Stomach (tissue), 9 donors: Measurements from ENCODE around the gene CTNNA3. TPM values are rescaled to one million over a fixed set of nuclear protein-coding genes. Genes with fewer than 3 reads are reported as not detected.

Experiments used
- DNase-seq, 2 donors: peaks; one replicate each; pipeline versions ENCODE4 v3.0.0 to v3.0.0-alpha.2; 2013 to 2019
- H3K27ac ChIP-seq, 5 donors: fragments of 200-600 bp in 4 of 5; sonication (generic) in 4 of 5; one replicate each; pipeline ENCODE4 v1.5.1; 2013 to 2019; ENCODE audit warnings: mild to moderate bottlenecking in 1 of 5, moderate library complexity in 1 of 5
- H3K27me3 ChIP-seq, 3 donors: fragments of 200-600 bp; sonication (generic); one replicate each; pipeline ENCODE4 v1.5.1; 2017 to 2019; ENCODE audit warnings: mixed run types in 1 of 3
- H3K36me3 ChIP-seq, 4 donors: fragments of 200-600 bp; sonication (generic); 1 replicate in 3 of 4; 2 replicates in 1 of 4; pipeline ENCODE4 v1.5.1; 2016 to 2019
- H3K4me1 ChIP-seq, 4 donors: fragments of 200-600 bp; sonication (generic); one replicate each; pipeline ENCODE4 v1.5.1; 2016 to 2019
- H3K4me3 ChIP-seq, 4 donors: fragments of 200-600 bp; sonication (generic) in 3 of 4; one replicate each; pipeline ENCODE4 v1.5.1; 2016 to 2019; ENCODE audit warnings: mild to moderate bottlenecking in 1 of 4
- H3K9me3 ChIP-seq, 4 donors: fragments of 200-600 bp; sonication (generic); one replicate each; pipeline ENCODE4 v1.5.1; 2016 to 2019
- CTCF ChIP-seq, 7 experiments: fragments of 450-650 bp in 4 of 7; fragments of 200-600 bp in 3 of 7; sonication (generic) in 3 of 7; IDR thresholded peaks; one replicate each; pipeline ENCODE4 v1.5.1; 2016 to 2019; ENCODE audit warnings: antibody characterized with exemption in 7 of 7, control low read depth in 2 of 7, mild to moderate bottlenecking in 1 of 7
- EP300 ChIP-seq: sonication (generic); formaldehyde crosslinking; IDR thresholded peaks from one replicate; pipeline ENCODE4 v1.6.1; 2017; ENCODE audit warnings: antibody characterized with exemption
- POLR2A ChIP-seq, 4 donors: fragments of 450-650 bp; IDR thresholded peaks; one replicate each; pipeline ENCODE4 v1.6.1; 2016; ENCODE audit warnings: antibody characterized with exemption in 4 of 4, control low read depth in 2 of 4, mild to moderate bottlenecking in 1 of 4, moderate library complexity in 1 of 4
- POLR2AphosphoS5 ChIP-seq, 3 donors: sonication (generic); formaldehyde crosslinking; IDR thresholded peaks; one replicate each; pipeline ENCODE4 v1.6.1; 2016; ENCODE audit warnings: antibody characterized with exemption in 3 of 3
- WGBS, 5 donors: extraction: QIAGEN DNeasy Blood & Tissue Kit in 3 of 5; methylation state at CpG; one replicate each; pipeline versions ENCODE4 v1.1.5 to v1.1.7; 2013 to 2018; 5-methylcytosine and 5-hydroxymethylcytosine counted together
- intact Hi-C: fragments of 100-400 bp; cut with DNase I; formaldehyde crosslinking; loops from one replicate; pipeline ENCODE4 v1.15.1; 2023; ENCODE audit warnings: low total_unique reads
- polyA plus RNA-seq, 3 donors: library from polyadenylated mRNA; stranded (reverse); fragments of 200-250 nt; gene quantifications; one replicate each; pipeline ENCODE4 v1.2.3, GENCODE V29; 2013
- total RNA-seq, 5 donors: library from RNA; depleted of rRNA; stranded (reverse); fragments of >200 nt; gene quantifications; one replicate each; pipeline versions ENCODE4 v1.1.0 to v1.2.3, GENCODE V29; 2014 to 2016
- donor health status: healthy with polysubstance abuse.
- donor health status: Bipolar disorder and iron deficiency.
- donor health status: healthy.

CTNNA3 gene
- total and polyA plus RNA-seq, 8 donors, result 0.14 to 46.1 (median 12.9) TPM; not detected in 2

GRCh38 chr10:67385089-67385488 is 310.9 kb downstream of the CTNNA3 start:
- Histone ChIP-seq H3K9me3 (no peaks in the 10 kb centered on the region), H3K27me3 (no peaks in the 10 kb centered on the region), H3K4me3 (no peak overlapping the region), H3K36me3 (no peaks in the 10 kb centered on the region), H3K27ac (no peak overlapping the region), H3K4me1 (no peaks in the 10 kb centered on the region)
- intact Hi-C loops, result no loop called here
- TF ChIP-seq CTCF (IDR thresholded peaks at IDR 0.05) (no peak), EP300 (no peak), POLR2A (IDR thresholded peaks at IDR 0.05) (no peak), POLR2AphosphoS5 (IDR thresholded peaks at IDR 0.05) (no peak)
- DNase-seq, result no peak

- intact Hi-C loops, result no loop called here
- no peaks in the 10 kb centered on the region for H3K27me3 ChIP-seq
- H3K4me1 ChIP-seq, result no peaks in the 10 kb centered on the region
- no peak overlapping the region for H3K27ac ChIP-seq
- 75 to 87% (median 84%) methylated on average over 1 of the region's 1 CpG for WGBS, 5 donors
- TF ChIP-seq POLR2A (IDR thresholded peaks at IDR 0.05) (no peak), CTCF (IDR thresholded peaks at IDR 0.05) (no peak), EP300 (no peak), POLR2AphosphoS5 (IDR thresholded peaks at IDR 0.05) (no peak)
- peaks cover 0 to 1% (median 0%) of the 10 kb centered on the region in 4 donors for H3K9me3 ChIP-seq
- H3K4me3 ChIP-seq, result no peak overlapping the region
- no peak for DNase-seq
- no peaks in the 10 kb centered on the region for H3K36me3 ChIP-seq
These were observed 364.7 kb downstream of the CTNNA3 start for GRCh38 chr10:67331121-67331910.

- no peak overlapping the region for H3K4me3 ChIP-seq
- H3K9me3 ChIP-seq, result peaks cover 0 to 14% (median 6%) of the 10 kb centered on the region in 4 donors
- no peak overlapping the region for H3K27ac ChIP-seq
- intact Hi-C loops, result no loop called here
- no peaks in the 10 kb centered on the region for H3K4me1 ChIP-seq
- DNase-seq, result no peak
- whole genome bisulfite sequencing, 5 donors, result 79 to 86% (median 80%) methylated on average over 5 to 9 of the region's 9 CpGs
- TF ChIP-seq POLR2A (IDR thresholded peaks at IDR 0.05) (no peak), CTCF (IDR thresholded peaks at IDR 0.05) (no peak), EP300 (no peak), POLR2AphosphoS5 (IDR thresholded peaks at IDR 0.05) (no peak)
- H3K27me3 ChIP-seq, result no peaks in the 10 kb centered on the region
- no peaks in the 10 kb centered on the region for H3K36me3 ChIP-seq
These were observed 368.1 kb downstream of the CTNNA3 start for GRCh38 chr10:67327626-67328535.

GRCh38 chr10:67319976-67320375 is 376.0 kb downstream of the CTNNA3 start:
- TF ChIP-seq POLR2A (IDR thresholded peaks at IDR 0.05), result no peak
- TF ChIP-seq CTCF (IDR thresholded peaks at IDR 0.05), result no peak
- no peak for TF ChIP-seq EP300
- TF ChIP-seq POLR2AphosphoS5 (IDR thresholded peaks at IDR 0.05), result no peak
- Histone ChIP-seq H3K4me3 (no peak overlapping the region), H3K36me3 (no peaks in the 10 kb centered on the region), H3K9me3 (peaks cover 0 to 14% (median 0%) of the 10 kb centered on the region in 4 donors), H3K27me3 (no peaks in the 10 kb centered on the region), H3K4me1 (no peaks in the 10 kb centered on the region), H3K27ac (no peak overlapping the region)
- WGBS, 5 donors, result 35 to 68% (median 62%) methylated on average over 2 of the region's 2 CpGs
- intact Hi-C loops, result no loop called here
- no peak for DNase-seq
